Activated naive CD4-positive, alpha-beta T cell (primary cell): Measurements from ENCODE around the gene MARCHF3.
"Not testable (repeated sequence)": the region's sequence is repeated elsewhere in the genome, so short reads cannot be mapped to it uniquely, and the experiment has no call there.

ENCODE experiments used
- DNase-seq, 4 experiments: peaks; one replicate each; lab custom pipeline; 2025; lab: John Stamatoyannopoulos, UW

The MARCHF3 gene

DNA sequence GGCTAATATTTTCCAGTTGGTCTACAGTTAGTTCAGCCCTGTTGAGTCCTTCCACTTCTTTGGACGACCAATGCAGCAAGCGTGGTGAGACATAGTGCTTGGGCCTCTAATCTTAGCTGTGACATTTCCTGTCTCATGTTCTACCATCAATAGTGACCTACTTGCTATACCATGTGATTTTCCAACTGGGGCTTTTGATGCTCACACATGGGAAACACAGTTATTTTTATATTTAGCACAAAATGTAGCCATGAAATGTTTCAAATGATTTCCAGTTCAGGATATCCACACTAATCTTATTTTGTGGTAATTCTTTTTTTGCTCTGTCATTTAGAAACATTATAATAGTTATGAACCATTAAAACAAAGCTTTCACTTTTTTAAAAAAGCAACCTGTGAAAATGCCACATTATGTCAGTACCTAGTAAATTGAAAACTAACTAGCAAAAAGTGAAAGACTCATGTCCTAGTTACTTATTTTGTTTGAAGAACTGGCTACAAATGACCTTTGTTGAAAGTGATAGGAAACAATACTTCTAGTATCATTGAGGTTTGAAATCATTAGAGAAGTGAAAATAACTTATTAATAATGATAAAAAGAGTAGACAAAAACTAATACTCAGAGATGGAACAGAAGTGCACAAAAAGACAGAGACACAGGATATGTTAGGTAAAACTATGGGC is 18.3 kb downstream of the MARCHF3 start:
- no peak for DNase-seq

DNA sequence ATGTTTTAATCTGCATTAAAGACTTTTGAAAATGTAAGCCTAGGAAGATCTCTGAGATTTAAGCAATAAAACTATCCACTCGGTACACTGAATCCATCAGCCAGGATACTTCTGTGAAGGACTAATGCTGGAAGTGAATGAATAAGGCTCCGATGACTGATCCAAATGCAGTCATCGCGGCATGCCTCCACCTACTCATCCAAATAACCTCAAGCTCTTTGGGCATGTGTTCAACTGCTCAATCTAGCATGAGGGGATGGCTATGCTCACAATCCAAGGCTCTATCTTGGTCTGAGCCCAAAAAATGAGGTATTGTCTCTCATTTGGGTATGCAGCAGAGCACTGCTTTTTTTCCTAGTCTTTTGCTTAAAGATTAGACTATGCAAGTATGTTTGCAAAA is 19.2 kb downstream of the MARCHF3 start:
- no peak for DNase-seq

DNA sequence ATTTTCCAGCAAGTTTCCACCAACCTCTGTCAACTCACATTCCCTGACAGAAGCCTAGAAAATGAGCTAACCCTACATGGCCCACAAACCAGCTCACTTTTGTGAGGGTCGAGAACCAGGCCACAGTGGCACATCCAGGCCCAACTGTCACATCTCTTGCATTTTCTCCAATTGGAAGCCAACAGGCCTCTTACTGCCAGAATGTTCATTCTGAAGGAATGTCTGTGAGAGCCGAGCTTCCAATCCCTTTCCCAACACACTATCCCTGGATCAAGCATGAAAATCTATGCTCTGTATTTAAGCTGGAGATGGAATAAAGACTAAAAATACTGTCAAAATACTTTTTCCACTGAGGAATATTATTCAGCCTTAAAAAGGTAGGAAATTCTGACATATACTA is 20.0 kb downstream of the MARCHF3 start:
- DNase-seq: no peak

DNA sequence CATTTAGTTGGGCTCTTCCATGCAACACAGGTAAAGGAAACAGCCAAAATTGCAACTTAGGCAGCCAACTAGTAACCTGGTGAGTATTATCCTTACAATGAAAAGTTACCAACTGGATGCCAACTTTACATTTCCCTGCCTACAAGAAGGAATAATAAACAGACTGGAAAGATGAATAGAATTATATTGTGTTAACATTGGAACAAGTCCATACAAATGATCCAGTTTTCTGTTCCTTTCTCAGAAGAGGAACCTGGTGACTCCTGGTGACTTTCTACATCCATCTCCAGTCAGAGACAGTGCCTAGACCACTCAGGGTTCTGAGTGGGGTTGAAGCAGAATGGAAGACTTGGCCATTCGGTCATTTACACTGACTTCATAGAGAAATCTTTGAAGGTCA is 20.6 kb downstream of the MARCHF3 start:
- DNase-seq: no peak

DNA sequence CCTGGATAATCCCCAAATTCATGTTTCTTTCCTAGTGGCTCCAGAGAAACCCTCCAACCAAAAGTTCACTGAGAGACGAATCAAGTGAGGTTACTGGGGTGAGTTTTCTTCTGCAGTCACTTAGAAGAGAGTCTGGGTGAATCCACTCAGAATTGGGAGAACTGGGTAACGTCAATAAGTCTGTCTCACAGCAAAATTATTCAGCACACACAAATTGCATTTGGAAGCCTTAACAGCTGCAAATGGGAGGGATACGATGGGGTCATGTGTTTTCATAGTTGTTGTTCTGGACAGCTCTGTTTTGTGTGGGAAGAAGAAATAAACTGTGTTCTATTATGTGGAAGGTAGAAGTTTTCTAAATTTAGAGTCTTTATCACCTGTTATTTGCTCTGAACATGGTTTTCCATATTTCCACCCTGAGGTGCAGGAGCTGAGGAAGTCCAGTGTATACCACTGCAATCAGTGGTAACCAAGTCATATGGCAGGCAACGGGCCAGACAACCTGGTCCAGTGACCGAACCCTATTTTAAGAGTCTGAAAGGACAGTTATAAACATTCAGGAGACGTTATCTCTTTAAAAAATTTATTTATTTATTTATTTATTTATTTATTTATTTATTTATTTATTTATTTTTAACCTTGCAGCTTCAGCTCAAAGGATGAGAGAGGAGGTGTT is 21.9 kb downstream of the MARCHF3 start:
- DNase-seq: no peak

DNA sequence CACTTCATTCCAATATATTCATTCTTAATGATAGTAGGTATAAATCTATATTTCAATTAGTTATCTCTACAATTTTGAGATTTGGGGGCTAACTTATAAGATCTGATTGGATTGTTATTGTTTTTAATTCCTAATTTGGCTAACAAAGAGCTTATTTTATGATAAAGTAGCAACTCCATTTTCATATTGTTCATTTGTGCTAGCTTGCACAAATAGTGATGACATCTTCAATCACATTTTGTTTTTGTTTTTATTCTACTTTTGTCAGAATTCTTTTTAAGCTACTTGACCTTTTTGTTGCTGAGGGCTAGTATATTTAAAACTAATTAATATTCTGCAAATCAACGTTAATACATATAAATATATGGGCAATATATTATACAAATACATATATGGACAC is 22.8 kb downstream of the MARCHF3 start:
- no peak for DNase-seq

DNA sequence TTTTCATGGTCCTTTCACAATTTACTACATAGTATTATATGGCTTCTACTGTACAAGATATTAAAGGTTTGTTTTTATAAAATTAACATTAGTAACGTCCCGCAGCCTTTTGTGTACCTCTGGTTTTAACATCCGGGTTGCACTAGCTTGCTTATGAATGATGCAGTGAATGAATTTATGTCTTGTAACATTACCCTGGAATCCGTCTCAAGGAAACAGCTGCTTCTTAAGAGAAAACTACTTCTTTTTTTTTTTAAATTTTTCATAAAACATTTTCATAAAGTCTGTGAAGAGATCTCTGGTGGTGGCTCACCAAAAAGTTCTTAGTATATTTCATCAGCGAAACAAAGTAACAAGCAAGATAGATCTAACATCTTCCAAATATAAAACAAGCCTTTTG is 23.6 kb downstream of the MARCHF3 start:
- no peak for DNase-seq

DNA sequence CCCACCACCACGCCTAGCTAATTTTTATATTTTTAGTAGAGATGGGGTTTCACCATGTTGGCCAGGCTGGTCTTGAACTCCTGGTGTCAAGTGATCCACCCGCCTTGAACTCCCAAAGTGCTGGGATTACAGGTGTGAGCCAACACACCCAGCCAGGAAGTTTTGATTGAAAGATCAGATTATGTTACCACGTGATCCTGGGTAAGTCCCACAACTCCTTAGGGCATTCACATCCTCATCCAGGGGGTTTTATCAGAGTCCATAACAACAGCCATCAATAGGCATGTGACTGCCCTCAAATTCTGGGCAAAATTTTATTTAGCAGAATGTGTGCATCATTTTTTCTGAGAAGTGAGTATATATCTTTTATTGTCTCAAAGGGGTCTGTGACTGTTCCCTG is 25.1 kb downstream of the MARCHF3 start:
- not testable (repeated sequence) for DNase-seq

DNA sequence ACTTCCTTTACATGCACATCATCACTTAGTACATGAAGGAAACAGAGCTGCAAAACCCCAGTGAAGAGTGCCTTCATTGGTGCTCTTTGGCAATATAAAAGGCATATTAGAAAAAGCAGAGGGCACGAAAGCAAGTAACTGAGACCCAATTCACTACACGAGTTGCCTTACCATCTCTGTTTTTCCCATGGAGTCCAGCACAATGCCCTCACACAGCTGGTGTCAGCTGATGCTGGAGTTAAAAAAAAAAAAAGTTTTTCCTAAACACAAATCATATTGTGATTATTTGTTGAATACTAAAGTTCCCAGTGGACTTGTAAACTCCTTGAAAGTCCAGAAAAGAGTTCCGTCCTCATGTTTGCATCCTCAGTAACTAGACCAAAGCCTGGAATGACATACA is 25.6 kb downstream of the MARCHF3 start:
- DNase-seq: no peak

DNA sequence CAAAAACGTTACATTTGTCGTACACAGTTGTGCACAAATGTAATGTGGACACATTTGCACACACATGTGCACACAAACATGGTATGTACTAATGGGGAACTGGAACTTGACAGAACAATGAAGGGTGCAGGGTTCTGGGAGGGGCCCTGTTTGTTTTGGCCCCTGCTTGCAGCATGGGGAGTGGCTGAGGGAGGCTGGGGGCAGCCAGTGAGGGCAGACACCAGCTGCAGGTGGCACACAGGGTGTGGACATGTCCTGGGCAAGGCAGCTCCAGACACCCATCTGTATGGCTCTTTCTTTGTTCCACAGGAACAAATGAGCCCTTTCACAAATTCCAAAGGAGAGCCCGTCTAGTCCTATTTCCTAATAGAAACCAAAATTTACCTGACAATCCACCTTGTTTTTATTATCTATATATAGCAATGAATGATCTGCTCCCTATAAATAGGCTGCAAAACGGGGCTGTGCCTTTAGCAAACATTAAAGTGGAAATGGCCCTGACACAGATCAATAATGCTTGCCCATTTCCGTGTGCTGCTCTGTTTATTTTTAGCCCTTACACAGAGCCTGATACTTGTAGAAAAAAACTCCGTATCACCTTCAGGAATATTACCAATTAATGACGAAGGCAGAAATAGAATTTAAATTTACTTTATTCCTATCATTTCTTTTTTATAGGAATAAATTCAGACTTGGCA is 26.4 kb downstream of the MARCHF3 start:
- DNase-seq: no peak

DNA sequence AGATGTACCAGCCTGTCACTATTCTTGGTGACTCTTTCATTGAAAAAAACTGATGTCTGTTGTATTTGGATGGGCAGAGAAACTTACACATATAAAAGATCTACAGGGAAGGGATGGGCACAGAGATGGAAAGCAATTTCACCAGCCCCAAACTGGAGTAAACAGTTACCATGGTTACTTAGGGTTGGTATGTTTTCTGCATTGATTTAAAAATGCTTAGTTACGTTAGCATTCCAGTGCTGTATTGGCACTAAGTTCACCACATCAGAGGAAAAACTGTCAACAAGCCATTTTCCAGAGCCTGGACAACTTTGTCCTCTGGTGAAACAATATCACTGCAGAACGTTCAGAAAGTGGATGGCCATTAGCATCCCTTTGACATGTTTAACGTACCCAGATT is 28.0 kb downstream of the MARCHF3 start:
- no peak for DNase-seq

DNA sequence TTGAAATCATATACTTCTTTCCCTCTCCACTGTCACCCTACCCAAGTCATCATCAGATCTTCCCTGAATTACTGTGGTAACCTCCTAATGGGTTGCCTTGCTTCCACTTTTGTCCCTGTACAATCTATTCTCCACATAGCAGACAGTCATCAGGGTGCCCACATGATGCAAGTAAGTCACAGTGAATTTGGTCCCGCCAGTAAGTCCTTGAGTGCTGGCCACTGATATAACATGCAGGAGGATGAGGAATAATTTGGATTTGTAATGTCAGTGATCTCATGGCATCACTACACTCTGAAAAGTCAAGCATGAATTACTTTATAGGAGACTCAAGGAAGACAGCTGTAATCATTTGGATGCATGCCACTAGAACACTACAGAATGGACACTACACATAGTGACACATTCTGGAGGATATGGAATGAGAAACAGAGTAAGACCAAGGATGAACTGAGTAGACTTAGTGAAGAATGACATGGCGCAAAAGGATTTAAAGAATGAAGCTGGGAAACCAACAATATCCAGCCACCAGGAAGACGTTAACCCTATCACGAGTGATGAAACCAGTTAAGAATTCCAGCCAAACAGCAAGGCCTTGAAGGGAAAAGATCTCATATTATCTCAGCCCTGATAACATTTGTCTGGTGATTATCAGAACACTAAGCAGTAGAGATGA is 28.6 kb downstream of the MARCHF3 start:
- no peak for DNase-seq

DNA sequence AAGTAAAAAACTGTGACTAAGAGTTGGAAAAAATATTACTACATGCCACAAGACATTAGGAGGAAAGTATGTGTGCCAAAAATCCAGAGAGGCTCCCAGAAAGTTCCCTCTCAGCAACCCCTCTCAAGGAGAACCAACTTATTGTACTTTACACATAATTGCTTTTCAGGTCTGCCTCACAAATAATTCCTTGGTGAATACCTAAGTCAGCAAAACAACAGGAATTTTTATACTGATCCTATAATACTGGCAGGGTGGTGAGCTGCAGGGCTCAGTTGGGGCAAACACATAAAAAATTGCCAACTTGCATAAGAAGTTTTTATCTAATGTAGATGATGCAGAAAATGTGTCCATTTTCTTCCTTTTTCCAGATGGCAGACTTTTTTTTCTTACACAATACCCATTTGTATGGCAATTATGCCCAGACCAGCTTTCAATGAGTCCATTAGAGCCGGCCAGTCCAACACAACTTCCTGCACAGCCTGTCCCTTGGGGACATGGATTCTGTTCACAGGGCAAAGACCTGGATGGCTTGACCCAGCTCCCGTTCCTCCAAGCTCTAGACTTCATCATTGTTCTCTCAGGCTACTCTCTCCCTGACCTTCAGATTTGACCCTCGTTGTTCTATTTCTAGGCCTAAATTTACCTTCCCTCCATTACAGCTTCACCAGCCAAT is 31.3 kb downstream of the MARCHF3 start:
- DNase-seq: no peak

DNA sequence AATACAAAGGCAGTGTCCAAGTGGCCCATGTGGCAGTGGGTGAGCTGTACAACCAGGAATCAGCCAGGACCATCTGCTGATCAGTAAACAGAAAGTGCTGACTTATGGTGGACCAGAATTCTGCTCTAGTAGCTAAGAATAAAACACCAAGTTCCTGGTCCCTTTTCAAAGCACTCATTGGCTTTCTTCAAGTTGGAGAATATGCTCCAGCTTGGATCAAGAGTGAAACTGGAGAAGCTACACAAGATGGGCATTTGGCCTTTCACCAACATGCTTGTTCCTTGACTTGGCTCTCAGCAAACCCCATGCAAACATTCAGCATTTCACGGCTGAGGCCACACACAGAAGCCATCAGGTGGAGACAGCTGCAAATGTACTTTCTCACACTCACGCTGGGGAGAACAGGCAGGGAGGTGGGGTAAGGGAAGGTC is 32.1 kb downstream of the MARCHF3 start:
- DNase-seq: no peak

DNA sequence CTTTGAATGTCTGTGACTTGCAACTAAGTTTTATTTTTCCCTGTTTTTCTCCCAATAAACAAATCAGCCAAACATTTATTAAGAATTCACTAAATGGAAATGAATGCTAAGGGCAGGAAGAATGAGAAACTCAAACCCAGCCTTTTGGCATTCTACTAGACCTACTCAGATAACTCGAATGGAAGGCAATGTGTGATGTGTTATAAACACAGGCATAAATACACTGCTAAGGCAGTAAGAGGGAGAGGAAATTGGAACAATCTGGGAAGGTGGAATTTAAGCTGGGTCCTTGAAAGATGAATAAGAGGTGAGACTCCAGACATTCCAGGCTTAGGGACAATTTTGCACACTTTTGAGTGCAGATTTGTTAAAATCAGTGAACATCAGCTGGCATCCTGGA is 34.7 kb downstream of the MARCHF3 start:
- DNase-seq: no peak

DNA sequence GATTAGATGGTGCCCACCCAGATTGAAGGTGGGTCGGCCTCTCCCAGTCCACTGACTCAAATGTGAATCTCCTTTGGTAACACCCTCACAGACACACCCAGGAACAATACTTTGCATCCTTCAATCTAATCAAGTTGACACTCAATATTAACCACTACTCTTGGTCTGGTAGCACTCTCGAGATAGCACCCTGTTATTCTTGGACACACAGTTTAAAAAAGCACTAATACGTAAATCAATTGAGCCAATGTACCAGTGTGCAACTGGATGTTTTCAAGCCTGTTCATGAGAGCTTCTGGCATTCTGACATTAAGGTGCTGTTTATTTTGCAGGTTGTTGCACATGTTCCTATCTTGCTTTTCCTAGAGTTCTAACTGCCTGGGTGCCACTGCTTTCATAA is 35.3 kb downstream of the MARCHF3 start:
- no peak for DNase-seq

DNA sequence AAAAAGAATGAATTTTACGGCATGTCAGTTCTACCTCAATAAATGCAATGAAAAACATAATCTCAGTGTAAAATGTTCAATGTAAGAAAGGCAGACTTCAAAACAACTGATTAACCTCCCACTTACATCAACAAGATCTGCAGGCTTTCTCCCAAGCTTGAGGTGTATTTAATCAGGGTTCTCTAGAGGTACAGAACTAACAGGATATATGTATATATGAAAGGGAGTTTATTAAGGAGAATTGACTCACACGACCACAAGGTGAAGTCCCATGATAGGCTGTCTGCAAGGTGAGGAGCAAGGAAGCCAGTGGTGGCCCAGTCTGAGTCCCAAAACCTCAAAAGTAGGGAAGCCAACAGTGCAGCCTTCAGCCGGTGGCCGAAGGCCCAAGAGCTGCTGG is 35.9 kb downstream of the MARCHF3 start:
- no peak for DNase-seq

DNA sequence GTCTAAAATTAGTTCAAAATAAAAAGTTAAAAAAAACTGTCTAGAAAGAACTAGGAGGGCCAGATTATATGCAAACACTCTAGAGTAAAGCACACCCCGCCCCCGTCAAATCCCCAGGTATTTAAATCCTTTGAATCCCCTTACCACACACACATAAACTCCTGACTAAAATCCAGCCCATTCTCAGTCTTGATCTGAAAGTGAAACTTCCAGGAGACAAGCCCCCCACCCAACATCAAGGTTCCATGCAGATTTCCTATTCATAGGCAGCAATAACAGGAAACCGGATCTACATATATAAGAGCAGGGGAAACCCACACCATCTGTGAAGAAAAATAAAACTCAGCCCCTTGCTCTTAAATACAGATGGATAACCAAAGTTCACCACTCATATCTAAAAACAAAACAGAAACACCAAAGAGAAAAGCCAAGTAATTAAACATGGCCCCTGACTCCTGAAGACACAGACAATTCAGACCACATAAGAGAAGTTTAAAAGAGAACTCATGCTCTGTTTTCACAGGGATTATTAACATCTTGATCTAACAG is 42.3 kb downstream of the MARCHF3 start:
- DNase-seq: peak in 1 of 4 experiments; percentile 8

DNA sequence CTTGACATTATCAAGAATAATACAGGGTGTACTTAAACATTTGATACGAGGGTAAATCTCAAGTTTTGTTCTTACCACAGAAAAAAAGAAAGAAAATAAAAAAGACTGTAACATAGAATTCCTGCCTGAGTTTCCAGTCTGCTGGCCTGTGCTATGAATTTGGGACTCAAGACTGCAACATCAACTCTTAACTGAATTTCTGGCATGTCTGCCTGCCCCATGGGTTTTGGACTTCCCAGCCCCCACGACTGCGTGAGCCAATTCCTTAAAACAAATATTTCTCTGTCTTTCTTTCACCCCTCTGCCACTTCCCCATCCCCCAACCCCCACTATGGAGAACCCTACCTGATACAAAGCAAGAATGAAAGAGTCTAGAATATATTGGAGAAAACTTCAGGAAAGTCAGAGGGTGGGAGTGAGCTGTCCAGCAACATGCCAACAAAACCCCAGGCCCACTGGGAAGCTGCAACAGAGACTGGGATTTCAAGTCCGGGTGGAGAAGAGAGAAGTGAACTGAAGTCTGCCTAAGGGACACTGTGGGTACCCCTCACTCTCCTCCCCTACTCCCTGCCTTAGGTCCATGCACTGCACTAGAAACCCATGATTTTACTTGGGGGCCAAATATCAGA is 43.0 kb downstream of the MARCHF3 start:
- DNase-seq: no peak

DNA sequence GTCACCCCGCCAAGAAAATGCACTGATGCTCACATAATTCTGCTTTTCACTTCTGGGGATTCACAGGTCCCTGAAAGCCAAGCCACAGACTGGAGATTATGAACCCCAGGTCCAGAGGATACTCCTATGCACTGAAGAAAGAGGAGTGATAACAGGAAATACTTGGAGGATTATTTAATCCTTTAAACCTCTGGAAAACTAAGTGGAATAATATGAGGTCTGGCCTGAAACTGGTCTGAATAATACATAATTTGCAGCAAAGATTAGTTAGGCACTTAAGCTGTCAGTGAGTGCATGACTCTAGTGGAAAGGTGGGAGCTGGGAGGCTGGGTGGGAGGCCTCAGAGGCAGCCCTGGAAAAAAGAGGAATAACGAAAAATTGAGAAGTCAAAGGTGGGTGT is 45.7 kb downstream of the MARCHF3 start:
- no peak for DNase-seq

DNA sequence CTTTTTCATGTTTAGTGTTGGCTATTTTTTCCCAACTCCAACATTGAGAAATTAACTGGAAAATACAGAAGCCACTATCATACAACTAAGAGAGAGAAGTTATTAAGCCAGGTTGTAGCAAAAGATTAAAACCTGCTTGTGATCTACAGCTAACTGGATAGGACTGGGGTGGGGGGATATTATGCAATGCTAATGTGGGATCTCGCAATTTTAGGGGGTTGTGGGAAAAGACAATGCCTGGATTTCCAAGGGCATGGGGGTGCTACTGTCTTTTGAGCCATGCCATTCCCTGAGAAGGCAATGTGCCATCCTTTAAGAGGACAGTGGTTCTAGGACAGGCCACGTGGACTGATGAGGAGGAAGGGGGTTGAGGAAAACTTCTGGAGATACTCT is 46.5 kb downstream of the MARCHF3 start:
- no peak for DNase-seq
